ENCODE measurements around the gene SPIRE2. TPM values are rescaled to one million over a fixed set of nuclear protein-coding genes. Genes with fewer than 3 reads are reported as not detected.

SPIRE2 gene
- total and polyA plus RNA-seq, 2 of the 4 experiments (the other 2 are of a cell fraction), result 0.72 to 1.9 TPM

GRCh38 chr16:89890200-89890599, 61.9 kb downstream of the SPIRE2 start:
- H4K5ac ChIP-seq (ENCODE audit: low read depth, low read length), result no peak overlapping the region
- no peaks in the 10 kb centered on the region for H3K9me3 ChIP-seq (ENCODE audit: control insufficient read depth, insufficient read depth, low read length)
- H3K36me3 ChIP-seq (ENCODE audit: control insufficient read depth, insufficient read depth, low read length), result peaks cover 65% of the 10 kb centered on the region
- no peak overlapping the region for H3K23ac ChIP-seq (ENCODE audit: low read depth, low read length)
- H3K18ac ChIP-seq (ENCODE audit: low read depth, low read length), result no peak overlapping the region
- no peak for DNase-seq
- H2AK5ac ChIP-seq (ENCODE audit: low read depth, low read length), result no peak overlapping the region
- peaks cover 11 to 44% of the 10 kb centered on the region in 2 experiments for H3K79me1 ChIP-seq (ENCODE audit: low read depth in 1 of 2, low read length in 2 of 2)
- no peak overlapping the region for H2BK5ac ChIP-seq (ENCODE audit: low read depth, low read length, poor library complexity, severe bottlenecking)
- no peak overlapping the region for H4K8ac ChIP-seq (ENCODE audit: low read depth in 2 of 2, low read length in 2 of 2)
- TF ChIP-seq CTCF (conservative IDR thresholded peaks at IDR 0.05; ENCODE audit: low read depth, low read length) (no peak), MXI1 (IDR thresholded peaks at IDR 0.05; ENCODE audit: borderline replicate concordance, low read depth, low read length) (no peak), MAFK (IDR thresholded peaks at IDR 0.05; ENCODE audit: low read depth, low read length) (no peak), FOS (IDR thresholded peaks at IDR 0.05; ENCODE audit: low read depth, low read length) (no peak), RFX5 (IDR thresholded peaks at IDR 0.05; ENCODE audit: low read depth, low read length) (no peak)
- peaks cover 43% of the 10 kb centered on the region for H4K20me1 ChIP-seq (ENCODE audit: insufficient read depth, low read length)
- ChIA-PET CTCF (no interaction called here), POLR2A (ENCODE audit: unreplicated experiment) (no interaction called here)
- H3K4me1 ChIP-seq (ENCODE audit: control insufficient read depth, insufficient read depth, low read length), result peaks cover under 1% of the 10 kb centered on the region; the same call in 1 of the 2 replicates
- dilution Hi-C loops (cut with HindIII; ENCODE audit: low sequenced_read_pairs, unreplicated experiment), result no loop called here
- ATAC-seq (ENCODE audit: low read depth), result no peak
- H2BK15ac ChIP-seq (ENCODE audit: low read depth, low read length), result no peak overlapping the region
- in situ Hi-C loops (cut with MboI; ENCODE audit: low sequenced_read_pairs), result no loop called here
- H2BK120ac ChIP-seq (ENCODE audit: low read depth, low read length), result no peak overlapping the region
- H3K4me2 ChIP-seq (ENCODE audit: low read depth, low read length), result no peak overlapping the region
- no peak overlapping the region for H2AFZ ChIP-seq (replicated peaks; ENCODE audit: low read length, poor library complexity)
- H2AK9ac ChIP-seq (replicated peaks; ENCODE audit: low read depth, low read length, poor library complexity), result no peak overlapping the region
- H3K4ac ChIP-seq (ENCODE audit: low read depth, low read length), result no peak overlapping the region
- no peak overlapping the region for H4K91ac ChIP-seq (ENCODE audit: insufficient read depth, low read depth, low read length)
- no peaks in the 10 kb centered on the region for H3K9me1 ChIP-seq (ENCODE audit: insufficient read depth, low read length)
- WGBS, 2 experiments (ENCODE audit: extremely low coverage in 2 of 2, insufficient read length in 1 of 2), result 100% methylated on average over 1 of the region's 9 CpGs; no CpG with 5 or more reads in 1 of the 2 experiments
- H3K14ac ChIP-seq (replicated peaks; ENCODE audit: low read depth, low read length), result no peak overlapping the region
- H3K27ac ChIP-seq (ENCODE audit: insufficient read depth, low read length), result no peak overlapping the region
- BruUV-seq (replicated peaks), result no TSS peak
- H3K56ac ChIP-seq (ENCODE audit: extremely low read depth, insufficient read depth, low read length), result no peak overlapping the region
- no peak overlapping the region for H2BK20ac ChIP-seq (ENCODE audit: low read depth, low read length)
- intact Hi-C loops (cut with micrococcal nuclease), result no loop called here
- H3K4me3 ChIP-seq (ENCODE audit: insufficient read depth, low read depth, low read length), result no peak overlapping the region
- H3K9ac ChIP-seq (ENCODE audit: low read depth, low read length), result no peak overlapping the region
- H3K27me3 ChIP-seq (ENCODE audit: control insufficient read depth, insufficient read depth, low read length), result no peaks in the 10 kb centered on the region

All from IMR-90 (cell line).